Stomach (tissue), 9 donors: ENCODE data around the gene STK32C. TPM values are rescaled to one million over a fixed set of nuclear protein-coding genes. Genes with fewer than 3 reads are reported as not detected.

Experiments used
- DNase-seq, 2 donors: peaks; one replicate each; pipeline versions ENCODE4 v3.0.0 to v3.0.0-alpha.2; 2013 to 2019
- H3K27ac ChIP-seq, 5 donors: fragments of 200-600 bp in 4 of 5; sonication (generic) in 4 of 5; one replicate each; pipeline ENCODE4 v1.5.1; 2013 to 2019; ENCODE audit warnings: mild to moderate bottlenecking in 1 of 5, moderate library complexity in 1 of 5
- H3K27me3 ChIP-seq, 3 donors: fragments of 200-600 bp; sonication (generic); one replicate each; pipeline ENCODE4 v1.5.1; 2017 to 2019; ENCODE audit warnings: mixed run types in 1 of 3
- H3K36me3 ChIP-seq, 4 donors: fragments of 200-600 bp; sonication (generic); 1 replicate in 3 of 4; 2 replicates in 1 of 4; pipeline ENCODE4 v1.5.1; 2016 to 2019
- H3K4me1 ChIP-seq, 4 donors: fragments of 200-600 bp; sonication (generic); one replicate each; pipeline ENCODE4 v1.5.1; 2016 to 2019
- H3K4me3 ChIP-seq, 4 donors: fragments of 200-600 bp; sonication (generic) in 3 of 4; one replicate each; pipeline ENCODE4 v1.5.1; 2016 to 2019; ENCODE audit warnings: mild to moderate bottlenecking in 1 of 4
- H3K9me3 ChIP-seq, 4 donors: fragments of 200-600 bp; sonication (generic); one replicate each; pipeline ENCODE4 v1.5.1; 2016 to 2019
- CTCF ChIP-seq, 7 experiments: fragments of 450-650 bp in 4 of 7; fragments of 200-600 bp in 3 of 7; sonication (generic) in 3 of 7; IDR thresholded peaks; one replicate each; pipeline ENCODE4 v1.5.1; 2016 to 2019; ENCODE audit warnings: antibody characterized with exemption in 7 of 7, control low read depth in 2 of 7, mild to moderate bottlenecking in 1 of 7
- EP300 ChIP-seq: sonication (generic); formaldehyde crosslinking; IDR thresholded peaks from one replicate; pipeline ENCODE4 v1.6.1; 2017; ENCODE audit warnings: antibody characterized with exemption
- POLR2A ChIP-seq, 4 donors: fragments of 450-650 bp; IDR thresholded peaks; one replicate each; pipeline ENCODE4 v1.6.1; 2016; ENCODE audit warnings: antibody characterized with exemption in 4 of 4, control low read depth in 2 of 4, mild to moderate bottlenecking in 1 of 4, moderate library complexity in 1 of 4
- POLR2AphosphoS5 ChIP-seq, 3 donors: sonication (generic); formaldehyde crosslinking; IDR thresholded peaks; one replicate each; pipeline ENCODE4 v1.6.1; 2016; ENCODE audit warnings: antibody characterized with exemption in 3 of 3
- WGBS, 5 donors: extraction: QIAGEN DNeasy Blood & Tissue Kit in 3 of 5; methylation state at CpG; one replicate each; pipeline versions ENCODE4 v1.1.5 to v1.1.7; 2013 to 2018; 5-methylcytosine and 5-hydroxymethylcytosine counted together
- intact Hi-C: fragments of 100-400 bp; cut with DNase I; formaldehyde crosslinking; loops from one replicate; pipeline ENCODE4 v1.15.1; 2023; ENCODE audit warnings: low total_unique reads
- polyA plus RNA-seq, 3 donors: library from polyadenylated mRNA; stranded (reverse); fragments of 200-250 nt; gene quantifications; one replicate each; pipeline ENCODE4 v1.2.3, GENCODE V29; 2013
- total RNA-seq, 5 donors: library from RNA; depleted of rRNA; stranded (reverse); fragments of >200 nt; gene quantifications; one replicate each; pipeline versions ENCODE4 v1.1.0 to v1.2.3, GENCODE V29; 2014 to 2016
- donor health status: healthy with polysubstance abuse.
- donor health status: Bipolar disorder and iron deficiency.
- donor health status: healthy.

Gene STK32C
- total and polyA plus RNA-seq, 8 donors = 1.6 to 71.0 (median 7.9) TPM; not detected in 1

GRCh38 chr10:132328738-132329137 is 21.0 kb upstream of the STK32C start:
- Histone ChIP-seq H3K4me3 (no peak overlapping the region), H3K27ac (peak overlapping the region in 2 of 5 donors; percentile 90 to 91), H3K27me3 (no peaks in the 10 kb centered on the region), H3K4me1 (peaks cover 16 to 50% (median 36%) of the 10 kb centered on the region in 4 donors), H3K9me3 (no peaks in the 10 kb centered on the region), H3K36me3 (peaks cover 0 to 22% (median 3%) of the 10 kb centered on the region in 4 donors)
- no peak for TF ChIP-seq POLR2AphosphoS5 (IDR thresholded peaks at IDR 0.05)
- TF ChIP-seq CTCF (IDR thresholded peaks at IDR 0.05) = no peak
- no peak for TF ChIP-seq POLR2A (IDR thresholded peaks at IDR 0.05)
- TF ChIP-seq EP300 = no peak
- 62 to 74% (median 67%) methylated on average over 8 of the region's 8 CpGs for WGBS, 5 donors
- intact Hi-C loops = no loop called here
- peak in 1 of 2 donors; percentile 37 for DNase-seq

- intact Hi-C loops = no loop called here
- DNase-seq = no peak
- Histone ChIP-seq H3K27ac (no peak overlapping the region), H3K4me3 (no peak overlapping the region), H3K27me3 (no peaks in the 10 kb centered on the region), H3K4me1 (peaks cover 16 to 47% (median 34%) of the 10 kb centered on the region in 4 donors), H3K9me3 (no peaks in the 10 kb centered on the region), H3K36me3 (peaks cover 0 to 22% (median 2%) of the 10 kb centered on the region in 4 donors)
- TF ChIP-seq POLR2A (IDR thresholded peaks at IDR 0.05) = no peak
- no peak for TF ChIP-seq EP300
- TF ChIP-seq POLR2AphosphoS5 (IDR thresholded peaks at IDR 0.05) = no peak
- 86 to 94% (median 94%) methylated on average over 9 of the region's 9 CpGs for WGBS, 5 donors
Observed at GRCh38 chr10:132328106-132328505, 20.4 kb upstream of the STK32C start.

DNA sequence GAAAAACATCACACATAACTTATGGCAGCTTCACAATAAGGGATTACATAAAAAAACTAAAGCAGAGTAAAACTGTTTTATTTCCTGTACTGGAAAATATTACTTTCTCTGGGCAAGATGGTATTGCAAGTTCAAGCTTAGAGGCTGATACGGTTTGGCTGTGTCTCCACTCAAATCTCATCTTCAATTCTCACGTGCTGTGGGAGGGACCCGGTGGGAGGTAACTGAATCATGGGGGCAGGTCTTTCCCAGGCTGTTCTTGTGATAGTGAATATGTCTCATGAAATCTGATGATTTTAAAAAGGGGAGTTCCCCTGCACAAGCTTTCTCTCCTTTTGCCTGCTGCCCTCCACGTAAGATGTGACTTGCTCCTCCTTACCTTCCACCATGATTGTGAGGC is 19.2 kb upstream of the STK32C start:
- Histone ChIP-seq H3K27me3 (no peaks in the 10 kb centered on the region), H3K27ac (no peak overlapping the region), H3K4me3 (no peak overlapping the region), H3K36me3 (peaks cover 0 to 22% (median 2%) of the 10 kb centered on the region in 4 donors), H3K4me1 (peaks cover 9 to 37% (median 24%) of the 10 kb centered on the region in 4 donors), H3K9me3 (no peaks in the 10 kb centered on the region)
- DNase-seq = no peak
- TF ChIP-seq POLR2AphosphoS5 (IDR thresholded peaks at IDR 0.05) = no peak
- TF ChIP-seq CTCF (IDR thresholded peaks at IDR 0.05) = no peak
- no peak for TF ChIP-seq POLR2A (IDR thresholded peaks at IDR 0.05)
- TF ChIP-seq EP300 = no peak
- intact Hi-C loops = no loop called here
- 75 to 85% (median 84%) methylated on average over 4 of the region's 4 CpGs for WGBS, 5 donors

DNA sequence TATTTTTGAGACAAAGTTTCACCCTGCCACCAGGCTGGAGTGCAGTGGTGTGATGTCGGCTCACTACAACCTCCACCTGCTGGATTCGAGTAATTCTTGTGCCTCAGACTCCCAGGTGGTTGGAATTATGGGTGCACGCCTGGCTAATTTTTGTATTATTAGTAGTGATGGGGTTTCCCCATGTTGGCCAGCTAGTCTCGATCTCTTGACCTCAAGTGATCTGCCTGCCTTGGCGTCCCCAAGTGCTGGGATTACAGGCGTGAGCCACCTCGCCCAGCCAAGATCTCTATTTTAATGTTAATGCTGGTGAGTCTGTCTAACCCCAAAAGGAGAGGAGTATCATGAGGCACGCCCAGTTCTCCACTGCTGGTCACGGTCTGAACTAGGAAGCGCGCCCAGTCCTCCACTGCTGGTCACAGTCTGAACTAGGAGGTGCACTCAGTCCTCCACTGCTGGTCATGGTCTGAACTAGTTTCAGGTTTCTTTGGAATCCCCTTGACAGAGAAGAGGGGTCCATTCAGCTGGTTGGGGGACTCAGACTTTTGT is 18.7 kb upstream of the STK32C start:
- 87 to 97% (median 90%) methylated on average over 11 of the region's 11 CpGs for WGBS, 5 donors

More for the DNA sequence above, 18.7 kb upstream of the STK32C start:
- Histone ChIP-seq H3K27me3 (no peaks in the 10 kb centered on the region), H3K4me1 (peaks cover 9 to 37% (median 24%) of the 10 kb centered on the region in 4 donors), H3K9me3 (no peaks in the 10 kb centered on the region), H3K27ac (no peak overlapping the region), H3K4me3 (no peak overlapping the region), H3K36me3 (peaks cover 0 to 22% (median 2%) of the 10 kb centered on the region in 4 donors)
- intact Hi-C loops = no loop called here
- no peak for DNase-seq
- no peak for TF ChIP-seq EP300
- TF ChIP-seq CTCF (IDR thresholded peaks at IDR 0.05) = no peak
- no peak for TF ChIP-seq POLR2AphosphoS5 (IDR thresholded peaks at IDR 0.05)
- TF ChIP-seq POLR2A (IDR thresholded peaks at IDR 0.05) = no peak
